DOHH2 (cell line): ENCODE results near the gene DDAH2.
A peak's percentile ranks its signal among the peaks of the same experiment; 100 is the strongest.

ENCODE experiments used
- H3F3A ChIP-seq: fragments of 200-600 bp; sonication (generic), shearing (Covaris generic); 2 replicates; pipeline ENCODE4 v1.6.0; 2016; ENCODE audit warnings: antibody characterized with exemption, mild to moderate bottlenecking; ENCODE audit not compliant: control insufficient read depth, insufficient read depth
- H3K27ac ChIP-seq: fragments of 200-600 bp; sonication (generic); 2 replicates; pipeline ENCODE4 v1.5.1; 2014; ENCODE audit warnings: low read depth, mild to moderate bottlenecking, low read length, moderate library complexity
- H3K27me3 ChIP-seq: fragments of 200-600 bp; sonication (generic); 2 replicates; pipeline ENCODE4 v1.6.1; 2014; ENCODE audit warnings: mild to moderate bottlenecking, low read length, mixed read lengths; ENCODE audit not compliant: control insufficient read depth
- H3K36me3 ChIP-seq: fragments of 200-600 bp; sonication (generic); 2 replicates; pipeline ENCODE4 v1.6.1; 2014; ENCODE audit warnings: mild to moderate bottlenecking, low read length, moderate library complexity, mixed read lengths; ENCODE audit not compliant: control insufficient read depth
- H3K4me1 ChIP-seq: fragments of 200-600 bp; sonication (generic); 2 replicates; pipeline ENCODE4 v1.6.1; 2014; ENCODE audit warnings: mild to moderate bottlenecking, low read length, mixed read lengths; ENCODE audit not compliant: control insufficient read depth
- H3K4me2 ChIP-seq: fragments of 200-600 bp; sonication (generic); 2 replicates; pipeline ENCODE4 v1.6.0; 2014; ENCODE audit warnings: mild to moderate bottlenecking, low read length, moderate library complexity
- H3K4me3 ChIP-seq: fragments of 200-600 bp; sonication (generic); 2 replicates; pipeline ENCODE4 v1.5.1; 2014; ENCODE audit warnings: mild to moderate bottlenecking, low read length, mixed read lengths
- H3K79me2 ChIP-seq: fragments of 200-600 bp; sonication (generic); 2 replicates; pipeline ENCODE4 v1.6.1; 2014; ENCODE audit warnings: mild to moderate bottlenecking, low read length, mixed read lengths; ENCODE audit not compliant: control insufficient read depth
- H3K9me2 ChIP-seq: fragments of 200-600 bp; sonication (generic); replicated peaks from 2 replicates; pipeline ENCODE4 v1.6.1; 2014; ENCODE audit warnings: mild to moderate bottlenecking, low read length, mixed read lengths; ENCODE audit not compliant: control insufficient read depth
- H3K9me3 ChIP-seq: fragments of 200-600 bp; sonication (generic); 2 replicates; pipeline ENCODE4 v1.6.1; 2014; ENCODE audit warnings: antibody characterized with exemption, low read length, mixed read lengths; ENCODE audit not compliant: control insufficient read depth, insufficient read depth
- H4K20me1 ChIP-seq: fragments of 200-600 bp; sonication (generic); 2 replicates; pipeline ENCODE4 v1.6.0; 2014; ENCODE audit warnings: low read depth, mild to moderate bottlenecking, antibody characterized with exemption, low read length, moderate library complexity; ENCODE audit not compliant: control insufficient read depth, insufficient read depth
- CTCF ChIP-seq: fragments of 200-600 bp; sonication (generic); IDR thresholded peaks from one replicate; pipeline ENCODE4 v1.5.1; 2014; ENCODE audit warnings: antibody characterized with exemption, mild to moderate bottlenecking, low read depth, low read length; ENCODE audit not compliant: poor library complexity, severe bottlenecking
- EZH2phosphoT487 ChIP-seq: fragments of 200-600 bp; sonication (generic); IDR thresholded peaks from 2 replicates; pipeline ENCODE4 v1.6.1; 2017; ENCODE audit warnings: borderline replicate concordance, mild to moderate bottlenecking, antibody characterized with exemption, low read length, moderate library complexity, mixed read lengths

DDAH2 gene

GRCh38 chr6:31742894-31743293, 13.8 kb upstream of the DDAH2 start:
- Histone ChIP-seq H3K27ac (no peak overlapping the region), H3K36me3 (peaks cover 63% of the 10 kb centered on the region), H4K20me1 (no peaks in the 10 kb centered on the region), H3K4me2 (no peak overlapping the region), H3K4me3 (no peak overlapping the region), H3F3A (peaks cover 16% of the 10 kb centered on the region), H3K27me3 (no peaks in the 10 kb centered on the region), H3K79me2 (peaks cover 26% of the 10 kb centered on the region), H3K9me3 (no peaks in the 10 kb centered on the region), H3K9me2 (no peaks in the 10 kb centered on the region), H3K4me1 (peaks cover 45% of the 10 kb centered on the region)
- no peak for TF ChIP-seq EZH2phosphoT487
- TF ChIP-seq CTCF = no peak

GRCh38 chr6:31741815-31742214, 12.7 kb upstream of the DDAH2 start:
- Histone ChIP-seq H3K9me2 (no peaks in the 10 kb centered on the region), H3K4me2 (peak overlapping the region; percentile 93), H3K79me2 (peaks cover 28% of the 10 kb centered on the region), H3K4me1 (peaks cover 56% of the 10 kb centered on the region), H3K9me3 (no peaks in the 10 kb centered on the region), H3K27me3 (no peaks in the 10 kb centered on the region), H3K36me3 (peaks cover 52% of the 10 kb centered on the region), H3F3A (peaks cover 25% of the 10 kb centered on the region), H3K27ac (no peak overlapping the region), H4K20me1 (no peaks in the 10 kb centered on the region), H3K4me3 (no peak overlapping the region)
- TF ChIP-seq CTCF = no peak
- no peak for TF ChIP-seq EZH2phosphoT487

GRCh38 chr6:31740397-31741223, 11.5 kb upstream of the DDAH2 start:
- Histone ChIP-seq H3K36me3 (peaks cover 55% of the 10 kb centered on the region), H4K20me1 (no peaks in the 10 kb centered on the region), H3K79me2 (peaks cover 40% of the 10 kb centered on the region), H3K9me3 (no peaks in the 10 kb centered on the region), H3K4me2 (peak overlapping the region; percentile 93), H3K27me3 (no peaks in the 10 kb centered on the region), H3K27ac (peak overlapping the region; percentile 96), H3K4me1 (peaks cover 60% of the 10 kb centered on the region), H3K4me3 (peak overlapping the region; percentile 84), H3K9me2 (no peaks in the 10 kb centered on the region), H3F3A (peaks cover 29% of the 10 kb centered on the region)
- TF ChIP-seq CTCF = no peak
- TF ChIP-seq EZH2phosphoT487 = no peak
